BJ (cell line): ENCODE data around the gene PIK3C2B. TPM values are rescaled to one million over a fixed set of nuclear protein-coding genes. Genes with fewer than 3 reads are reported as not detected.
"Not testable (repeated sequence)": the region's sequence is repeated elsewhere in the genome, so short reads cannot be mapped to it uniquely, and the experiment has no call there.

Experiments
- CTCF ChIA-PET: fragments of 350-600 bp; formaldehyde crosslinking; extraction: SDS; loops from one replicate; lab custom pipeline; 2021; ENCODE audit warnings: antibody characterized with exemption, inconsistent platforms; lab: Yijun Ruan, JAX
- POLR2A ChIA-PET: fragments of 300-600 bp; sonication (Branson Sonifier 250); formaldehyde crosslinking; extraction: SDS; loops from one replicate; lab custom pipeline; 2021; ENCODE audit warnings: antibody characterized with exemption; lab: Charles Lee
- DNase-seq: peaks from one replicate; pipeline ENCODE4 v3.0.0-alpha.2; 2011; ENCODE audit warnings: low read depth
- H3K27me3 ChIP-seq: 2 replicates; pipeline ENCODE4 v1.6.0; 2011; ENCODE audit warnings: low read length; ENCODE audit not compliant: control insufficient read depth, insufficient read depth
- H3K36me3 ChIP-seq: 2 replicates; pipeline ENCODE4 v1.5.1; 2011; ENCODE audit warnings: low read length; ENCODE audit not compliant: control insufficient read depth, insufficient read depth
- H3K4me3 ChIP-seq: 2 replicates; pipeline ENCODE4 v1.5.1; 2011; ENCODE audit warnings: low read depth, mild to moderate bottlenecking, control low read depth, low read length
- polyA plus RNA-seq: library from polyadenylated mRNA; depleted of rRNA; stranded (reverse); fragments of >200 nt; gene quantifications from 2 replicates; pipeline ENCODE4 v1.2.3, GENCODE V29; 2011
- TF ChIP-seq, protein P1 (sequence below): IDR thresholded peaks from 2 replicates; pipeline ENCODE4 v1.5.1; 2011; ENCODE audit warnings: low read depth, mild to moderate bottlenecking, control low read depth, inconsistent platforms, low read length, moderate library complexity; ENCODE audit not compliant: insufficient read depth

Gene PIK3C2B
- polyA plus RNA-seq, 1 experiment, result 7.9 TPM

DNA sequence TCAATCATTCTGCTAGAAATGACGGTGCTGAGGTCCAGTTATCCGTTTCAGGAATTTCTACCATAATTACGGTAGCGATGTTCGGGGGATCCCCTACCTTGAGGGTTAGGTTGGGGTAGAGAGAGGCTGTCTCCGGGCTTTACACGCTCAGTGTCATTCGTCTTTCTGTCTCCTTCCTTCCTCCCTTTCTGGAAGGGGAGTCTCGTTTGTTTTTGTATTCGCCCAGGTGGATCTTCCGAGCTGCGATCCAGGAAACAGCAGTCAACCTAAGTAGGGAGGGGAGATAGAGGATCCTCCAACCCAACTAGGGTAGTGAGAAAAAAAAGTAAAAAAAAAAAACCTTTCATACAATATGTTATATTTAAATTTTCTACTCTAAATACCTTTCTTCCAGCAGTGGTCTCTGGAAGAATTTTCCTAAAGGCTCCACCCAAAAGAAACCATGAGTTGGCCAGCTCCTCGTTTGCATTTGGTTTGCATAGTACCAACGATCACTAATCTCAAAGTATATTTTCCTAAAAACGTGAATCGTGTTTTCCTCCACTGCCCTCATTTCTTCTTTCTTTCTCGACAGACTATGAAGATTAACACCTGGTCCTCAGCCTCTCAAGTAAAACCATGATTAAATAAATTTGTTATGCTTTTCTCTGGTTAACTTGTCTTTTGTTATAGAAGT, 611 bp upstream of the PIK3C2B start:
- ChIA-PET POLR2A (no interaction called here), CTCF (interaction anchor here (0.9 to 5.7 kb wide), 11 partner anchors 8 to 366 kb away, joined by 3 to 78 read pairs (median 8); no protein-coding TSS in a partner anchor)
- H3K27me3 ChIP-seq, result peaks cover 3% of the 10 kb centered on the region
- DNase-seq, result no peak
- no peaks in the 10 kb centered on the region for H3K36me3 ChIP-seq
- TF ChIP-seq, protein P1, sequence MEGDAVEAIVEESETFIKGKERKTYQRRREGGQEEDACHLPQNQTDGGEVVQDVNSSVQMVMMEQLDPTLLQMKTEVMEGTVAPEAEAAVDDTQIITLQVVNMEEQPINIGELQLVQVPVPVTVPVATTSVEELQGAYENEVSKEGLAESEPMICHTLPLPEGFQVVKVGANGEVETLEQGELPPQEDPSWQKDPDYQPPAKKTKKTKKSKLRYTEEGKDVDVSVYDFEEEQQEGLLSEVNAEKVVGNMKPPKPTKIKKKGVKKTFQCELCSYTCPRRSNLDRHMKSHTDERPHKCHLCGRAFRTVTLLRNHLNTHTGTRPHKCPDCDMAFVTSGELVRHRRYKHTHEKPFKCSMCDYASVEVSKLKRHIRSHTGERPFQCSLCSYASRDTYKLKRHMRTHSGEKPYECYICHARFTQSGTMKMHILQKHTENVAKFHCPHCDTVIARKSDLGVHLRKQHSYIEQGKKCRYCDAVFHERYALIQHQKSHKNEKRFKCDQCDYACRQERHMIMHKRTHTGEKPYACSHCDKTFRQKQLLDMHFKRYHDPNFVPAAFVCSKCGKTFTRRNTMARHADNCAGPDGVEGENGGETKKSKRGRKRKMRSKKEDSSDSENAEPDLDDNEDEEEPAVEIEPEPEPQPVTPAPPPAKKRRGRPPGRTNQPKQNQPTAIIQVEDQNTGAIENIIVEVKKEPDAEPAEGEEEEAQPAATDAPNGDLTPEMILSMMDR, result no peak
- peak overlapping the region; percentile 64 for H3K4me3 ChIP-seq

DNA sequence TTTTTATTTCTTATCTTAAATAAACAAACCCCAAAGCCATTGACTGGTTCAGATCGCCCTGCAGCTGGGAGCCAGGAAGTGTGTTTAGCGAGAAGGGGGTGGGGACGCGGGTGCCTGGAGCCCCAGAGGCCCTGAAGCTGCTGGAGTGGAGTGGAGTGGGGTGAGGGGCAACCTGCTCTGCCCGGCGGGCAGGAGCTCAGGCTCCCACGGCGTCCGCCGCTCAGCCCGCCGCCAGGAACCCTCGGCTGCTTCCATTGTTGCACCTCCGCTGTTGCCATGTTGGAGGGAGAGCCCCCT, 673 bp downstream of the PIK3C2B start:
- Histone ChIP-seq H3K36me3 (no peaks in the 10 kb centered on the region), H3K4me3 (peak overlapping the region; percentile 64), H3K27me3 (peaks cover 2% of the 10 kb centered on the region)
- ChIA-PET POLR2A (interaction anchor here (1.2 kb wide), 1 partner anchor 55 kb away, joined by 3 read pairs; no protein-coding TSS in a partner anchor), CTCF (interaction anchor here (0.6 to 5.7 kb wide), 22 partner anchors 9 to 586 kb away, joined by 3 to 78 read pairs (median 5); no protein-coding TSS in a partner anchor)
- no peak for DNase-seq
- TF ChIP-seq, protein P1, result no peak

DNA sequence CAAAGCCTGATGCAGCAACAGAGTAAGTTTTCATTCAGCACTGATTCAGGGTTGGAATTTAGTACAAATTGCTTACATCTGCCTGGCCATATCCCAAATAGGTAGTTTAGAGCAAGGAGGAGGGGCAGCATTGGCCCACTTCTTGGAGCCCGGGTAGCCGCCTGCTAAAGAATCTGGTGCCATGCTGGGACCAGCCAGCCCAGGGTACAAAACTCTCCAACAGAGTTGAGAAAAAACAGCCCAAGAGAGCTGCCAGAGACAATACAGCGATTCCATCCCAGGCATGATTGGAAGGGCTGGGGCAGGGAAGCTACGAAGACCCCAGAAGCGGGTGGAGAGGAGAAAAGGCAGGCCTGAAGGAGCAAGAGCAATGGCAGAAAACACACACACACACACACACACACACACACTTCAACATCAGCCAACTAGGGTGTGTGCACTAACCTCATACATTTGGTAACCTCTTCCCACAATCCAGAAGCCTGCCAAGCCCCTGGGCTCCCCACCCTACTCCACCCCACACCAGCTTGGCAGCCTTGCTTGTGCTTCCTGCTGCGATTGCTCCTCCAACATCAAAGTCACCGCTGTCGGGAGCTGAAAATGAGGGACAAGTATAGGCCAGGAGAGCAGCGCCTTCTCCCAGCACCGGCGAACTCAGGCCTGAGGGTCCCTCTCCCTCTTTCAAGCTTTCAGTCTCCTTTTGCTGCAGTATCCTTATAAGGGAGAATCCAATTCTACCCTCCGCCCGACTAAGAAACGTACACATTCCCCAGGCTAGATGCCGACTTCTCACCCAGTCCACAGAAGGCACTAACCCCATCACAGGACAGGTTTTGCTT, 1.2 kb downstream of the PIK3C2B start:
- ChIA-PET POLR2A (interaction anchor here (1.2 kb wide), 1 partner anchor 55 kb away, joined by 3 read pairs; no protein-coding TSS in a partner anchor), CTCF (interaction anchor here (0.6 to 5.7 kb wide), 23 partner anchors 8 to 768 kb away, joined by 3 to 78 read pairs (median 5); no protein-coding TSS in a partner anchor)
- Histone ChIP-seq H3K36me3 (no peaks in the 10 kb centered on the region), H3K27me3 (peaks cover 3% of the 10 kb centered on the region), H3K4me3 (peak overlapping the region; percentile 64)
- TF ChIP-seq, protein P1, result no peak
- DNase-seq, result no peak

DNA sequence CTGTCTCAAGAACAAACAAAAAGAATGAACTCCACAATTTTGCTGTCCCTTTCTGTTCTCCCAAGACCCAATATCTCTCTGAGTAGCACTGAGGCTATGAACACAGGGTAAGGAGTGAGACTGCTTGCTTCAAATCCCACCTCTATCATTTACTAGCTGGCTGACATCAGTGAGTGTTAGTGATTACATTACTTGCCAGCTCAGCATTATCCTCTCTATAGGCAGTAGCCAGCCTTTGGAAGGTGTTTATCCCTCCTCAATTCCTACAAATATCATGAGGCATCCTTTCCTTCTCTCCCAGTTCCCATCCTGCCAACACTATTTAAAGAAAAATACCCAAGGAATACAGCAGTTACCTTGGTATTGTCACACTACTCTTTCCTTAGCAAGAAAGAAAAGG, 3.0 kb downstream of the PIK3C2B start:
- Histone ChIP-seq H3K4me3 (no peak overlapping the region), H3K27me3 (peaks cover 3% of the 10 kb centered on the region), H3K36me3 (no peaks in the 10 kb centered on the region)
- ChIA-PET CTCF (interaction anchor here (3.7 to 5.7 kb wide), 3 partner anchors 44 to 93 kb away, joined by 21 to 78 read pairs (median 39); no protein-coding TSS in a partner anchor), POLR2A (no interaction called here)
- TF ChIP-seq, protein P1, result no peak
- no peak for DNase-seq

DNA sequence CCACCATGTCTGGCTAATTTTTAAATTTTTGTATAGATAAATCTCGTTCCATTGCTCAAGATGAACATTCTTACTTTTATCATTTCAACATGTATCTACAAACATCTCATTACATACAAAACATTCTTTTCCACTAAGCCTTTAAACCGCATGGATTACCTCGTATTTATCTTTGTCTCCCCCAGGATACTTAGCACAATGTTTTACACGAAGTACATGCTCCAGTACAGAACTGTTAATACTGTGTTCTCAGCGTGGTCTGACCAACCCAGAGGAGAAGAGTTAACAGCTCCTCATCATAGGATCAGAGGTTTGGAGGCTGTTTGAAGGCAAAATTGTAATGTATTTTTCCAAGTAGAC, 7.4 kb downstream of the PIK3C2B start:
- POLR2A ChIA-PET, result no interaction called here
- H3K36me3 ChIP-seq, result no peaks in the 10 kb centered on the region
- TF ChIP-seq, protein P1, result no peak
- no peak overlapping the region for H3K4me3 ChIP-seq
- H3K27me3 ChIP-seq, result peaks cover 1% of the 10 kb centered on the region
- CTCF ChIA-PET, result interaction anchor here (0.8 to 2.6 kb wide), 7 partner anchors 9 to 78 kb away, joined by 3 to 12 read pairs (median 4); no protein-coding TSS in a partner anchor
- DNase-seq, result no peak

DNA sequence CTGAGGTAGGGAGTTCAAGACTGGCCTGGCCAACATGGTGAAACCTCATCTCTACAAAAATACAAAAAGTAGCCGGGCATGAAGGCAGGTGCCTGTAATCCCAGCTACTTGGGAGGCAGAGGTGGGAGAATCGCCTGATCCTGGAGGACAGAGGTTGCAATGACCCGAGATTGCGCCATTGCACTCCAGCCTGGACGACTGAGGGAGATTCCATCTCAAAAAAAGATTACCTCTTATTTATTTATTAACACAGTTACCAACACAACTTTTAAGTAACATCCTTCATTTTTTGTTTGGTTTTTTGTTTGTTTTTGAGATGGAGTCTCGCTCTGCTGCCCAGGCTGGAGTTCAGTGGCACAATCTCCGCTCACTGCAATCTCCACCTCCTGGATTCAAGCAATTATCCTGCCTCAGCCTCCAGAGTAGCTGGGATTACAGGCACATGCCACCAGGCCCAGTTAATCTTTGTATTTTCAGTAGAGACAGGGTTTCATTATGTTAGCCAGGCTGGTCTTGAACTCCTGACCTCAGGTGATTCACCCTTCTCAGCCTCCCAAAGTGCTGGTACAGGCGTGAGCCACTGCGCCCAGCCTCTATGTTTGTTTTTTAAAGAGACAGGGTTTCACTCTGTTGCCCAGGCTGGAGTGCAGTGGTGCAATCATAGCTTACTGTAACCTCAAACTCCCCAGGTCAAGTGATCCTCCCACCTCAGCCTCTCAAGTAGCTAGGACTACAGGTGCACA, 7.9 kb downstream of the PIK3C2B start:
- H3K4me3 ChIP-seq, H3K27me3 ChIP-seq, POLR2A ChIA-PET, DNase-seq, H3K36me3 ChIP-seq: not testable (repeated sequence)
- CTCF ChIA-PET, result interaction anchor here (1.2 to 2.6 kb wide), 7 partner anchors 8 to 55 kb away, joined by 3 to 12 read pairs (median 5); no protein-coding TSS in a partner anchor
